GM12878 (cell line): Measurements from ENCODE around the gene HERC5. TPM values are rescaled to one million over a fixed set of nuclear protein-coding genes. Genes with fewer than 3 reads are reported as not detected.

Experiments
- ATAC-seq: fragments of 200-7000 bp; cut with Tn5 transposase; 3 replicates; pipeline ENCODE4 v1.9.1; 2020; ENCODE audit warnings: mild to moderate bottlenecking, moderate library complexity
- BruUV-seq: library from RNA; stranded (reverse); fragments of 400-500 nt; replicated peaks from 2 replicates; lab custom pipeline; 2021; lab: Mats Ljungman, UMichigan
- CTCF ChIA-PET: fragments of 300-600 bp; sonication (Branson Sonifier 250); formaldehyde crosslinking; extraction: SDS; loops from one replicate; lab custom pipeline; 2021; ENCODE audit warnings: inconsistent platforms; lab: Yijun Ruan, JAX
- POLR2A ChIA-PET: fragments of 350-600 bp; formaldehyde crosslinking; extraction: SDS; loops from one replicate; lab custom pipeline; 2021; ENCODE audit warnings: inconsistent platforms; lab: Charles Lee
- RAD21 ChIA-PET: fragments of 300-600 bp; sonication (Branson Sonifier 250); formaldehyde crosslinking; loops from one replicate; lab custom pipeline; 2023; ENCODE audit warnings: antibody characterized with exemption; ENCODE audit not compliant: unreplicated experiment; lab: Charles Lee
- SMC1A ChIA-PET: fragments of 300-600 bp; sonication (Branson Sonifier 250); formaldehyde crosslinking; loops from one replicate; lab custom pipeline; 2023; ENCODE audit not compliant: unreplicated experiment, uncharacterized antibody; lab: Charles Lee
- DNase-seq: peaks from one replicate; pipeline ENCODE4 v3.0.0-alpha.2; 2011; ENCODE audit warnings: low read depth, low spot score
- FAIRE-seq: peaks from 3 replicates; lab custom pipeline; 2011; peaks lifted over from hg19 to GRCh38; lab: Jason Lieb, UNC
- H2AFZ ChIP-seq: 2 replicates; pipeline ENCODE4 v1.6.0; 2011; ENCODE audit warnings: low read depth, low read length, control low read depth; ENCODE audit not compliant: control insufficient read depth
- H3K27ac ChIP-seq: 2 replicates; pipeline ENCODE4 v1.5.1; 2011; ENCODE audit warnings: control low read depth; ENCODE audit not compliant: control insufficient read depth, insufficient read depth
- H3K27me3 ChIP-seq, 2 experiments: replicated peaks in 1 of 2; 2 replicates each; pipeline versions ENCODE4 v1.6.0 to v1.6.1; 2011; ENCODE audit warnings: low read length in 1 of 2; ENCODE audit not compliant: control insufficient read depth in 2 of 2, insufficient read depth in 2 of 2
- H3K36me3 ChIP-seq, 2 experiments: 2 replicates each; pipeline ENCODE4 v1.5.1; 2011; ENCODE audit warnings: low read length in 1 of 2; ENCODE audit not compliant: control insufficient read depth in 2 of 2, insufficient read depth in 2 of 2
- H3K4me1 ChIP-seq: 2 replicates; pipeline ENCODE4 v1.6.1; 2011; ENCODE audit warnings: mild to moderate bottlenecking, low read length, moderate library complexity, mixed read lengths; ENCODE audit not compliant: control insufficient read depth, insufficient read depth
- H3K4me2 ChIP-seq: 2 replicates; pipeline ENCODE4 v1.6.0; 2011; ENCODE audit warnings: control low read depth; ENCODE audit not compliant: control insufficient read depth, insufficient read depth
- H3K4me3 ChIP-seq: fragments of 200-600 bp; sonication (generic); 2 replicates; pipeline ENCODE4 v1.5.1; 2016
- H3K79me2 ChIP-seq: 2 replicates; pipeline ENCODE4 v1.6.0; 2011; ENCODE audit warnings: low read length; ENCODE audit not compliant: control insufficient read depth, insufficient read depth
- H3K9ac ChIP-seq: 2 replicates; pipeline ENCODE4 v1.8.0; 2011; ENCODE audit warnings: low read length, control low read depth, mixed read lengths; ENCODE audit not compliant: control insufficient read depth, insufficient read depth
- H3K9me3 ChIP-seq: replicated peaks from 3 replicates; pipeline ENCODE4 v1.5.1; 2011; ENCODE audit warnings: mild to moderate bottlenecking, low read length; ENCODE audit not compliant: control insufficient read depth, insufficient read depth
- H4K20me1 ChIP-seq: 2 replicates; pipeline ENCODE4 v1.6.0; 2011; ENCODE audit not compliant: control insufficient read depth, insufficient read depth
- ATF7 ChIP-seq: fragments of 450-650 bp; IDR thresholded peaks from 2 replicates; pipeline ENCODE4 v1.6.1; 2016; ENCODE audit warnings: low read depth, mild to moderate bottlenecking
- BRCA1 ChIP-seq: IDR thresholded peaks from 2 replicates; pipeline ENCODE4 v1.6.1; 2011; ENCODE audit warnings: low read depth, low read length, improper control_type of control experiment
- CHD2 ChIP-seq: IDR thresholded peaks from 2 replicates; pipeline ENCODE4 v1.6.1; 2011; ENCODE audit warnings: low read depth, low read length, improper control_type of control experiment, borderline replicate concordance
- IRF4 ChIP-seq: IDR thresholded peaks from 2 replicates; pipeline ENCODE4 v1.6.1; 2011; ENCODE audit warnings: low read depth, low read length
- JUND ChIP-seq: IDR thresholded peaks from 2 replicates; pipeline ENCODE4 v1.6.1; 2012; ENCODE audit warnings: low read depth, mild to moderate bottlenecking, low read length, improper control_type of control experiment, moderate library complexity
- MEF2B ChIP-seq: fragments of 450-650 bp; IDR thresholded peaks from 2 replicates; pipeline ENCODE4 v1.6.1; 2018; ENCODE audit warnings: mild to moderate bottlenecking, moderate library complexity; ENCODE audit not compliant: partially characterized antibody, poor library complexity, severe bottlenecking
- RUNX3 ChIP-seq: IDR thresholded peaks from 2 replicates; pipeline ENCODE4 v1.6.1; 2012; ENCODE audit warnings: low read length, inconsistent platforms
- SIX5 ChIP-seq: IDR thresholded peaks from 2 replicates; pipeline ENCODE4 v1.6.1; 2011; ENCODE audit warnings: mild to moderate bottlenecking, low read depth, low read length, moderate library complexity; ENCODE audit not compliant: severe bottlenecking
- TAF1 ChIP-seq: IDR thresholded peaks from 2 replicates; pipeline ENCODE4 v1.6.1; 2011; ENCODE audit warnings: mild to moderate bottlenecking, low read depth, low read length, borderline replicate concordance
- TCF12 ChIP-seq: IDR thresholded peaks from 2 replicates; pipeline ENCODE4 v1.6.1; 2011; ENCODE audit warnings: low read depth, mild to moderate bottlenecking, low read length
- ZBTB33 ChIP-seq: fragments of 450-650 bp; IDR thresholded peaks from 2 replicates; pipeline ENCODE4 v1.6.1; 2017; ENCODE audit warnings: mild to moderate bottlenecking
- ZBTB4 ChIP-seq: fragments of 450-650 bp; formaldehyde crosslinking; IDR thresholded peaks from 2 replicates; pipeline ENCODE4 v1.4.0; 2022; ENCODE audit warnings: mild to moderate bottlenecking, moderate library complexity
- ZNF592 ChIP-seq: fragments of 450-650 bp; IDR thresholded peaks from 2 replicates; pipeline ENCODE4 v1.6.1; 2017; ENCODE audit warnings: mild to moderate bottlenecking, moderate library complexity
- WGBS: methylation state at CpG from one replicate; pipeline ENCODE4 v1.1.6; 2016; ENCODE audit warnings: low lambda C conversion rate; ENCODE audit not compliant: insufficient replicate concordance, insufficient coverage; ENCODE audit errors: missing lambda C conversion rate; 5-methylcytosine and 5-hydroxymethylcytosine counted together
- in situ Hi-C: fragments of 300-500 bp; cut with MboI; formaldehyde crosslinking; loops from 9 replicates; pipeline ENCODE4 v1.14.3; 2018; ENCODE audit warnings: mixed read lengths
- intact Hi-C: fragments of 100-400 bp; cut with micrococcal nuclease; formaldehyde crosslinking; loops from one replicate; pipeline ENCODE4 v1.14.2; 2022; ENCODE audit not compliant: unreplicated experiment
- polyA plus RNA-seq, 11 experiments: library from polyadenylated mRNA; depleted of rRNA in 4 of 11; unstranded in 6 of 11; stranded (reverse) in 5 of 11; fragments of >200 nt; fragmentation: Nextera tagmentation in 4 of 11; fragmentation: Illumina TruSeq in 1 of 11; extraction: Ambion mirVana in 4 of 11; extraction: Trizol in 1 of 11; gene quantifications; 1 replicate in 1 of 11; 2 replicates in 10 of 11; pipeline versions ENCODE4 v1.2.1 to v1.2.3, GENCODE V29; 2011 to 2016; ENCODE audit warnings: inconsistent platforms in 2 of 11, missing spikeins in 2 of 11, low read depth in 1 of 11
- total RNA-seq, 4 experiments: library from RNA; depleted of rRNA in 3 of 4; stranded (reverse); fragments of >200 nt in 3 of 4; fragmentation: Illumina TruSeq in 1 of 4; extraction: Trizol in 1 of 4; gene quantifications; 2 replicates each; pipeline versions ENCODE4 v1.2.1 to v1.2.3, GENCODE V29; 2013 to 2021
- TF ChIP-seq, protein P1 (sequence below): IDR thresholded peaks from 2 replicates; pipeline ENCODE4 v1.6.1; 2012; ENCODE audit warnings: low read depth, low read length, improper control_type of control experiment

The HERC5 gene
- total and polyA plus RNA-seq, 10 of the 15 experiments (the other 5 are each of a cell fraction or from before 2014, with no cell fraction given) = 12.5 to 60.7 (median 25.1) TPM

DNA sequence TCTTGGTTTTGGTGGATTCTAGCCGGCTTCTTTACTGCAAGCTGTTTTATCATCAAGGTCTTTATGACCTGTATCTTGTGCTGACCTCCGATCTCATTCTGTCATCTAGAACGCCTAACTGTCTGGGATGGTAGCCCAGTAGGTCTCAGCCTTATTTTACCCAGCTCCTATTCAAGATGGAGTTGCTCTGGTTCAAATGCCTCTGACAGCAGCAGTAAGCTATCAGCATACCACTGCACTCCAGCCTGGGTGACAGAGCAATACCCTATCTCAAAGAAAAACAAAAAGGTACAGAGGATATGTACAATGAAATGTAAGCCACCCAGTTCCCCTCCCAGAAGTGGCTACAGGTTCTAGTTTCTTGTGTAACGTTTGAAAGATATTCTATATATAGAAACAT, 42.2 kb upstream of the HERC5 start:
- H3K9me3 ChIP-seq = no peaks in the 10 kb centered on the region; the same call in 2 of the 3 replicates
- intact Hi-C loops = no loop called here
- ChIA-PET POLR2A (no interaction called here), RAD21 (no interaction called here), CTCF (no interaction called here), SMC1A (no interaction called here)
- no peaks in the 10 kb centered on the region for H3K27me3 ChIP-seq
- H3K4me3 ChIP-seq = no peak overlapping the region
- 75% methylated on average over 4 of the region's 4 CpGs for WGBS
- no peak overlapping the region for H2AFZ ChIP-seq
- no TSS peak for BruUV-seq
- FAIRE-seq (no peak), ATAC-seq (no peak), DNase-seq (no peak)
- no peaks in the 10 kb centered on the region for H4K20me1 ChIP-seq
- no peaks in the 10 kb centered on the region for H3K79me2 ChIP-seq
- H3K9ac ChIP-seq = no peak overlapping the region
- in situ Hi-C loops = no loop called here
- H3K4me1 ChIP-seq = peaks cover 10% of the 10 kb centered on the region; the same call in 1 of the 2 replicates
- H3K27ac ChIP-seq = no peak overlapping the region
- peaks cover 0 to 5% of the 10 kb centered on the region in 2 experiments; a peak in 1 of 4 replicates for H3K36me3 ChIP-seq
- H3K4me2 ChIP-seq = no peak overlapping the region
- TF ChIP-seq JUND = no peak
- TF ChIP-seq ZBTB4 (CRISPR knock-in tag) = no peak
- TF ChIP-seq TCF12 = no peak
- TF ChIP-seq BRCA1 = no peak
- TF ChIP-seq MEF2B = no peak
- no peak for TF ChIP-seq IRF4
- TF ChIP-seq, protein P1, sequence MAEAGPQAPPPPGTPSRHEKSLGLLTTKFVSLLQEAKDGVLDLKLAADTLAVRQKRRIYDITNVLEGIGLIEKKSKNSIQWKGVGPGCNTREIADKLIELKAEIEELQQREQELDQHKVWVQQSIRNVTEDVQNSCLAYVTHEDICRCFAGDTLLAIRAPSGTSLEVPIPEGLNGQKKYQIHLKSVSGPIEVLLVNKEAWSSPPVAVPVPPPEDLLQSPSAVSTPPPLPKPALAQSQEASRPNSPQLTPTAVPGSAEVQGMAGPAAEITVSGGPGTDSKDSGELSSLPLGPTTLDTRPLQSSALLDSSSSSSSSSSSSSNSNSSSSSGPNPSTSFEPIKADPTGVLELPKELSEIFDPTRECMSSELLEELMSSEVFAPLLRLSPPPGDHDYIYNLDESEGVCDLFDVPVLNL = no peak
- no peak for TF ChIP-seq CHD2
- TF ChIP-seq TAF1 = no peak
- no peak for TF ChIP-seq RUNX3
- no peak for TF ChIP-seq SIX5
- TF ChIP-seq ZNF592 = no peak
- TF ChIP-seq ATF7 = no peak
- TF ChIP-seq ZBTB33 = no peak
